LHCN-M2 (cell line): ENCODE results near the gene MESP2. TPM values are rescaled to one million over a fixed set of nuclear protein-coding genes. Genes with fewer than 3 reads are reported as not detected.

Experiments
- total RNA-seq: library from RNA; depleted of rRNA; stranded (reverse); fragments of >200 nt; gene quantifications from 2 replicates; pipeline ENCODE4 v1.2.3, GENCODE V29; 2014; rRNA removed

The MESP2 gene
- total RNA-seq, 1 experiment from 2014 or later = 0.06 TPM

Other genes with a start within 250 kb of the MESP2 start
- gene TICRR, start 200.9 kb upstream of the MESP2 start, total RNA-seq = 8.0 and 9.9 TPM in 2 replicates
- gene KIF7, start 120.9 kb upstream of the MESP2 start, total RNA-seq = 11.1 and 14.1 TPM in 2 replicates
- gene PLIN1, start 97.0 kb upstream of the MESP2 start, total RNA-seq = 0.06 TPM in 1 of 2 replicates, not detected in the other
- gene PEX11A, start 85.6 kb upstream of the MESP2 start, total RNA-seq = 3.5 and 6.0 TPM in 2 replicates
- not detected in 2 replicates for gene WDR93, start 85.5 kb upstream of the MESP2 start, total RNA-seq
- 0.17 TPM in 1 of 2 replicates, not detected in the other for gene MESP1, start 25.1 kb upstream of the MESP2 start, total RNA-seq
- 61.8 and 73.4 TPM in 2 replicates for gene ANPEP, start 38.5 kb downstream of the MESP2 start, total RNA-seq
- gene AP3S2, start 117.7 kb downstream of the MESP2 start, total RNA-seq = 56.6 and 65.7 TPM in 2 replicates
- 10.9 and 14.3 TPM in 2 replicates for gene ARPIN, start 136.6 kb downstream of the MESP2 start, total RNA-seq
- 8.8 and 13.1 TPM in 2 replicates for gene ZNF710, start 225.0 kb downstream of the MESP2 start, total RNA-seq